GM12865 (cell line): ENCODE data around the gene ARL4D.
"Not testable (repeated sequence)": the region's sequence is repeated elsewhere in the genome, so short reads cannot be mapped to it uniquely, and the experiment has no call there.

Source experiments
- DNase-seq: peaks from one replicate; pipeline ENCODE4 v3.0.0; 2010; ENCODE audit warnings: low read depth
- H3K4me3 ChIP-seq: 2 replicates; pipeline ENCODE4 v1.5.1; 2011; ENCODE audit warnings: mild to moderate bottlenecking, low read depth, low read length, control low read depth
- CTCF ChIP-seq: IDR thresholded peaks from 2 replicates; pipeline ENCODE4 v1.5.1; 2011; ENCODE audit warnings: low read length, control low read depth, low read depth, inconsistent platforms; ENCODE audit not compliant: insufficient read depth; ENCODE audit errors: missing control alignments

Gene ARL4D

DNA sequence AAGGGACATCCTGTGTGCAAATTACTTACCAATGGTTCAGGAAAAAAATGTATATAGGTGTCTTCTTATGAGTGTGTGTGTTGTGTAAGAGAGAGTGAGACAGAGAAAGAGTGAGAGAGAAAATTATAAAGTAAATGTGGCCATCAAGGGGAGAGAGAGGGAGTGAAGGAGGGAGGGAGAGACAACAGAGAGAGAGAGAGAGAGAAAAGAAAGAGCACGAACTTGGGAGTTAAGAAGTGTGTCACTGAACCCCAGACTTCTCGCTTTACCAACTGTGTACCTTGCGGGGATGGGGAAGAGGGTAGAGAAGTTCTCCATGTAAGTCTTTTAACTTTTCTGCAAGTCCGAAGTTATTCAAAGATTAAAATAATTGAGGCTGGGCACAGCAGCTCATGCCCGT is 28.8 kb upstream of the ARL4D start:
- no peak for DNase-seq

DNA sequence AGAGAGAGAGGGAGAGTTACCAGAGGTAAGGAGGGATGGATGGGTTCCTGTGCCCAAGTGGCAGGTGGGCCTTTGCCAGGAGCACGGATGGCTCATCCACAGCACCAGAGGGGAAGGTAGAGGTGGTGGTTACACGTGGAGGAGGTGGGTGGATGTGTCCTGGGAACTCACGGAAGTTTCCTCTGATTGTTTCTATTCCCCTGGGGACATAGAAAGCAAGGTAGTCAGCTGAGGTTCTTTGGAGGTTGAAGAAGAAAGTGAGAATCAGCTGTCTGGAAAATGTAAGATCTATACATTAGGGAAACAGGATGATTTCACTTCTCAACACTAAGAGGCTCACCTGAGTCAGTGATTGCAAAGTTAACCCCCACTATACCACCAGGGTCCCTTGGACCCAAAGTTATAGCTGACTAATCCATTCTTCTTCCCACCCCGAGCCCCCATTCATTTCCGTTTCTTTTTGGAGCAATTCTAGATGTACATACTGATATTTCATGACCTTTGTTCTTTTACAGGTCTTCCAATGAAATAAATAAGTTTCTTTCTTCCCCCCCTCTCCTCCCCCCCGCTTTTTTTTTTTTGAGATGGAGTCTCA is 27.5 kb upstream of the ARL4D start:
- H3K4me3 ChIP-seq, result no peak overlapping the region
- TF ChIP-seq CTCF, result no peak
- peak; percentile 30 for DNase-seq

More for the DNA sequence above, 28.8 kb upstream of the ARL4D start:
- H3K4me3 ChIP-seq, result peak overlapping the region; percentile 62
- no peak for TF ChIP-seq CTCF

DNA sequence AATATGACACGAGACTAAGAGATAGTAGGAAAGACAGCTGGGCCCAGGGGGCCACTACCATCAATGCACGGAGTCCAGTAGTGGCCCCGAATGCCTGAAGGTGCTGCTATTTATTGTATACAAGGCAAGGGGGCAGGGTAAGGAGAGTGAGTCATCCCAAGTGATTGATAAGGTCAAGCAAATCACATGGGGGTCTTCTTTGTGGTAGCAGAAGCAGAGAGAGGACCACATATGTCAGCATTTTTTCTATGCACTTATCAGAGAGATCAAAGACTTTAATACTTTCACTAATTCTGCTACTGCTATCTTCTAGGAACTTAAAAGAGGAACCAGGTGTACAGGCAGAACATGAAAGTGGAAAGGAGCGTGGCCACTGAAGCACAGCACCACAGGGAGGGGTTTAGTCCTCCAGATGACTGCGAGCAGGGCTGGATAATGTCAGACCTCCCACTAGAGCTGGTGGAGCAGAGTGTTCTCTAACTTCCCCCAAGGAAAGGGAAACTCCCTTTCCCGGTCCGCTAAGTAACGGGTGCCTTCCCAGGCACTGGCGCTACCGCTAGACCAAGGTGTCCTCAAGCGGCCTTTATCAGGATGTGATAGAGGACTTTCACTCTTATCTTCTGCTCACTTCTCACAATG is 26.4 kb upstream of the ARL4D start:
- no peak for TF ChIP-seq CTCF
- peak overlapping the region; percentile 42 for H3K4me3 ChIP-seq
- DNase-seq, result peak; percentile 89

DNA sequence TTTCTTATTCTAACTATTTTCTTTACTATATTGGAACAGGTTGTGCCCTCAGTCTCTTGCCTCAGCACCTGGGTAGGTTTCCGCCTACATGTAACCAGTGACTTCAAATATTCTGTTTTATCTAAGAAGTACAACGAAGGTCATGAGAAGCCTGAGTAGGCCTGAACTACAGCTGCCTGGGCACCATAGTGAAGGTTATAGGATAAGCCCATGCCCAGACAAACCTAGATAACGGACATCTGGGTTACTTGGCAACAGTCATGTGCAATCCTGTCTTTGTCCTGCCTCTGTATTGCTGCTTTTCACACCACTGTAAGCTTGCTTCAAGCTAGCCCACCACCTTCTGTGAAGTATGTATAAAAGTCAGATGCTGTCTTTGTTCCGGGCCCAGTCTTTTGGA is 25.4 kb upstream of the ARL4D start:
- DNase-seq, result no peak
- no peak for TF ChIP-seq CTCF
- H3K4me3 ChIP-seq, result no peak overlapping the region

DNA sequence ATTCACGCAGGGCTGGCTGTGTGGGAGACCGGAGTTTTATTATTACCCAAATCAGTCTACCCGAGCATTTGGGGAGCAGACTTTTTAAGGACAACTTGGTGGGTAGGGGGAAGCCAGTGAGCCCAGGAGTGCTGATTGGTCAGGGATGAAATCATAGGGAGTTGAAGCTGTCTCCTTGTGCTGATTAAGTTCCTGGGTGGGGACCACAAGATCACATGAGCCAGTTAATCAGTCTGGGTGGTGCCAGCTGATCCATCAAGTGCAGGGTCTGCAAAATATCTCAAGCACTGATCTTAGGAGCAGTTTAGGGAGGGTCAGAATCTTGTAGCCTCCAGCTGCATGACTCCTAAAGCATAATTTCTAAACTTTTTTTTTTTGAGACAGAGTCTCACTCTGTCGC is 22.9 kb upstream of the ARL4D start:
- not testable (repeated sequence) for DNase-seq, H3K4me3 ChIP-seq

DNA sequence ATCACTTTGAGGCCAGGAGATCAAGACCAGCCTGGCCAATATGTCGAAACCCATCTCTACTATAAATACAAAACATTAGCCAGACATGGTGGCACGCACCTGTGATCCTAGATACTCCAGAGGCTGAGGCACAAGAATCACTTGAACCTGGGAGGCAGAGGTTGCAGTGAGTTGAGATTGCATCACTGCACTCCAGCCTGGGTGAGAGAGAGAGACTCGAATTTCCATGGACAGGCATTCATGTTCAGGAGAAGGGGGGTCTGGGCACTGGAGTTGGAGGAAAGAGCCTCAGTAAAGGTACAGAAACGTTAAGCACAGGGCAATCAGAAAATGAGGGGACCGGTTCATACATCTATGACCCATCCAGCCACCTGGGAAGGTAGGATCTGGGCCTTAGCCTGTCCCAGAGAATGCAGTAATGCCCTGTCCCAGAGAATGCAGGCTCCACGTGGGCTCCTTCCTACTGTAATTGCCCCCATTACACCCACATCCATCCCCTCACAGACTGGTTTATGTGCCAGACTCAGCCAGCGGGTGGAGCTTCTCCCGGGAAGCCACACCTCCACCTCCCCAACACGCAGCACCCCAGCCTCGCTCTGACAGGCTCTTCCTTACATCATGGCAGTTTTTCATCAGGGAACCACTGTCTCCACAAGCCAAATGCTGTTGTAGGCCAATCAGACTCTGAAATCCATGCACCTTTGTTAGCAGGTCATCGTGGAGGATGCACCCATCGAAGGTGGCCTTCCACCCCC is 21.6 kb upstream of the ARL4D start:
- no peak overlapping the region for H3K4me3 ChIP-seq
- no peak for TF ChIP-seq CTCF
- DNase-seq, result no peak

- DNase-seq, result no peak
- no peak for TF ChIP-seq CTCF
- H3K4me3 ChIP-seq, result no peak overlapping the region
Observed at GRCh38 chr17:43378766-43379165, 20.0 kb upstream of the ARL4D start.
